NCI-H510A treated with DMSO at 0.1 percent for 48 hours (cell line): ENCODE results near the gene BSCL2.
"Not testable (repeated sequence)": the region's sequence is repeated elsewhere in the genome, so short reads cannot be mapped to it uniquely, and the experiment has no call there.

ENCODE experiments used
- DNase-seq: peaks from one replicate; lab custom pipeline; 2025; lab: John Stamatoyannopoulos, UW

Gene BSCL2

GRCh38 chr11:62687508-62688396 is 19.5 kb downstream of the BSCL2 start:
- no peak for DNase-seq

GRCh38 chr11:62682518-62682917 is 24.7 kb downstream of the BSCL2 start:
- DNase-seq: no peak

GRCh38 chr11:62680825-62681240 is 26.4 kb downstream of the BSCL2 start:
- DNase-seq: peak; percentile 71

GRCh38 chr11:62678770-62679696 is 28.2 kb downstream of the BSCL2 start, which contains the start of gene UBXN1:
Gene UBXN1, minus strand, starts transcription at chr11:62679073. Its CDS starts 150 bp downstream, at chr11:62678923.
- peak; percentile 85 for DNase-seq

- no peak for DNase-seq
Observed at GRCh38 chr11:62678433-62678769, 28.8 kb downstream of the BSCL2 start.

- DNase-seq: no peak
Observed at GRCh38 chr11:62677714-62678113, 29.5 kb downstream of the BSCL2 start.

- no peak for DNase-seq
Observed at GRCh38 chr11:62677156-62677555, 30.1 kb downstream of the BSCL2 start.

GRCh38 chr11:62676698-62677097 is 30.5 kb downstream of the BSCL2 start:
- DNase-seq: no peak

GRCh38 chr11:62675415-62675814 is 31.8 kb downstream of the BSCL2 start:
- not testable (repeated sequence) for DNase-seq

GRCh38 chr11:62673196-62673525 is 34.1 kb downstream of the BSCL2 start:
- no peak for DNase-seq

GRCh38 chr11:62671608-62672389 is 35.4 kb downstream of the BSCL2 start, which contains the start of the genes LBHD1 and UQCC3:
Gene LBHD1, minus strand, starts transcription at chr11:62672267. Its CDS starts 2,236 bp downstream, at chr11:62670031.
Gene UQCC3, plus strand, starts transcription at chr11:62671673. Its CDS starts 73 bp downstream, at chr11:62671746.
- DNase-seq: peak; percentile 85

- DNase-seq: peak; percentile 85
Observed at GRCh38 chr11:62671236-62671607, 36.0 kb downstream of the BSCL2 start.

- DNase-seq: no peak
Observed at GRCh38 chr11:62669420-62670161, 37.6 kb downstream of the BSCL2 start.

- no peak for DNase-seq
Observed at GRCh38 chr11:62667460-62667859, 39.8 kb downstream of the BSCL2 start.

GRCh38 chr11:62666259-62666926 is 40.8 kb downstream of the BSCL2 start:
- no peak for DNase-seq

GRCh38 chr11:62665599-62666258 is 41.5 kb downstream of the BSCL2 start:
- peak; percentile 75 for DNase-seq

- DNase-seq: peak; percentile 86
Observed at GRCh38 chr11:62665075-62665598, 42.1 kb downstream of the BSCL2 start, which contains the start of the genes C11orf98 and CSKMT. Gene C11orf98, minus strand, starts transcription at chr11:62665210. Its CDS starts 41 bp downstream, at chr11:62665169. Gene CSKMT, plus strand, starts transcription at chr11:62665312. Its CDS starts 568 bp downstream, at chr11:62665880.

- peak; percentile 74 for DNase-seq
Observed at GRCh38 chr11:62664405-62665074, 42.7 kb downstream of the BSCL2 start.
